AG04450 (cell line): ENCODE measurements around the gene CCL28. TPM values are rescaled to one million over a fixed set of nuclear protein-coding genes. Genes with fewer than 3 reads are reported as not detected.

Source experiments
- CTCF ChIA-PET: fragments of 300-600, 350-600 bp; formaldehyde crosslinking; extraction: SDS; loops from one replicate; lab custom pipeline; 2022; ENCODE audit warnings: antibody characterized with exemption, inconsistent platforms; lab: Charles Lee
- POLR2A ChIA-PET: fragments of 350-600 bp; formaldehyde crosslinking; extraction: SDS; loops from one replicate; lab custom pipeline; 2021; ENCODE audit warnings: antibody characterized with exemption, inconsistent platforms; lab: Yijun Ruan, JAX
- DNase-seq: peaks from one replicate; pipeline ENCODE4 v3.0.0-alpha.2; 2011; ENCODE audit warnings: low read depth, low spot score
- H3K27ac ChIP-seq: one replicate; pipeline ENCODE4 v1.5.1; 2012; ENCODE audit warnings: low read depth, low read length, control low read depth
- H3K27me3 ChIP-seq: one replicate; pipeline ENCODE4 v1.6.0; 2012; ENCODE audit warnings: low read length; ENCODE audit not compliant: control insufficient read depth, insufficient read depth
- H3K4me3 ChIP-seq: 2 replicates; pipeline ENCODE4 v1.5.1; 2011; ENCODE audit warnings: mild to moderate bottlenecking, low read depth, low read length, control low read depth
- H3K9me3 ChIP-seq: 2 replicates; pipeline ENCODE4 v1.5.1; 2012; ENCODE audit warnings: low read length; ENCODE audit not compliant: control insufficient read depth, insufficient read depth
- CTCF ChIP-seq: IDR thresholded peaks from 2 replicates; pipeline ENCODE4 v1.5.1; 2011; ENCODE audit warnings: low read depth, low read length, control low read depth, inconsistent platforms
- polyA plus RNA-seq: library from polyadenylated mRNA; depleted of rRNA; stranded (reverse); fragments of >200 nt; gene quantifications from 2 replicates; pipeline ENCODE4 v1.2.3, GENCODE V29; 2011

CCL28 gene
- polyA plus RNA-seq, 1 experiment: 0.04 TPM

GRCh38 chr5:43418561-43418960, 6.4 kb upstream of the CCL28 start:
- Histone ChIP-seq H3K27ac (no peak overlapping the region), H3K27me3 (peaks cover 2% of the 10 kb centered on the region), H3K9me3 (no peaks in the 10 kb centered on the region), H3K4me3 (no peak overlapping the region)
- no peak for TF ChIP-seq CTCF
- DNase-seq: no peak
- ChIA-PET CTCF (no interaction called here), POLR2A (no interaction called here)

- H3K27ac ChIP-seq: no peak overlapping the region
- ChIA-PET POLR2A (no interaction called here), CTCF (no interaction called here)
- no peak for DNase-seq
- peaks cover 2% of the 10 kb centered on the region for H3K27me3 ChIP-seq
- no peak overlapping the region for H3K4me3 ChIP-seq
- TF ChIP-seq CTCF: no peak
- no peaks in the 10 kb centered on the region for H3K9me3 ChIP-seq
Observed at GRCh38 chr5:43416803-43417394, 4.7 kb upstream of the CCL28 start.

GRCh38 chr5:43415935-43416802, 4.0 kb upstream of the CCL28 start:
- peaks cover 2% of the 10 kb centered on the region for H3K27me3 ChIP-seq
- POLR2A ChIA-PET: no interaction called here
- no peak overlapping the region for H3K27ac ChIP-seq
- no peak for TF ChIP-seq CTCF
- CTCF ChIA-PET: no interaction called here
- H3K4me3 ChIP-seq: no peak overlapping the region
- H3K9me3 ChIP-seq: no peaks in the 10 kb centered on the region
- no peak for DNase-seq

- no peak for DNase-seq
- Histone ChIP-seq H3K27me3 (peaks cover 2% of the 10 kb centered on the region), H3K4me3 (no peak overlapping the region), H3K9me3 (no peaks in the 10 kb centered on the region), H3K27ac (no peak overlapping the region)
- POLR2A ChIA-PET: no interaction called here
- CTCF ChIA-PET: no interaction called here
- no peak for TF ChIP-seq CTCF
Observed at GRCh38 chr5:43413966-43414365, 1.8 kb upstream of the CCL28 start.

GRCh38 chr5:43412644-43413043, 453 bp upstream of the CCL28 start:
- Histone ChIP-seq H3K27me3 (peaks cover 2% of the 10 kb centered on the region), H3K27ac (no peak overlapping the region), H3K4me3 (no peak overlapping the region), H3K9me3 (no peaks in the 10 kb centered on the region)
- ChIA-PET POLR2A (no interaction called here), CTCF (interaction anchor here (0.5 to 3.2 kb wide), 4 partner anchors 13 to 465 kb away, joined by 3 to 9 read pairs (median 6); partner anchors contain the start of gene TMEM267)
- no peak for TF ChIP-seq CTCF
- no peak for DNase-seq
